Measurements from ENCODE around the gene GPC3. TPM values are rescaled to one million over a fixed set of nuclear protein-coding genes. Genes with fewer than 3 reads are reported as not detected.

GPC3 gene
- total RNA-seq, 1 donor from 2014 or later: 0.26 TPM

DNA sequence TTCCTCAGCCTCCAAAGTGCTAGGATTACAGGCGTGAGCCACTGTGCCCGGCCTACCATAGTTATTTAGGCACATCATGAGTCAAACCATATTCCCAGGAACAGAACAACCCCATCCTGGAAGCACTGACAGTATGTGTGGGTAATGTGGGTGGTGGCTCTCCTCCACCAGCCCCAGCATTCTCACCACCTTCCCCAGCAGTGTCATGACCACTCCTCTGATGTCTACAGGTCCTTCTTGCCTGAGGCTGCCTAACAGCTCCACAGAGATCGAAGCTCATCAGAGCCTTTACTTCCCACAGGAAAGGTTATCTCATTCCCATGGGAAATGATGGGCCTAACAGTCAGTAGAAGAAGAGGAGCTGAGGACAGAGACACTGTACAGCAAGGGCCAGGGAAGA is 440.6 kb downstream of the GPC3 start:
- FAIRE-seq (no peak), DNase-seq (ENCODE audit: low read depth) (peak; percentile 19)
- TF ChIP-seq, protein P1, sequence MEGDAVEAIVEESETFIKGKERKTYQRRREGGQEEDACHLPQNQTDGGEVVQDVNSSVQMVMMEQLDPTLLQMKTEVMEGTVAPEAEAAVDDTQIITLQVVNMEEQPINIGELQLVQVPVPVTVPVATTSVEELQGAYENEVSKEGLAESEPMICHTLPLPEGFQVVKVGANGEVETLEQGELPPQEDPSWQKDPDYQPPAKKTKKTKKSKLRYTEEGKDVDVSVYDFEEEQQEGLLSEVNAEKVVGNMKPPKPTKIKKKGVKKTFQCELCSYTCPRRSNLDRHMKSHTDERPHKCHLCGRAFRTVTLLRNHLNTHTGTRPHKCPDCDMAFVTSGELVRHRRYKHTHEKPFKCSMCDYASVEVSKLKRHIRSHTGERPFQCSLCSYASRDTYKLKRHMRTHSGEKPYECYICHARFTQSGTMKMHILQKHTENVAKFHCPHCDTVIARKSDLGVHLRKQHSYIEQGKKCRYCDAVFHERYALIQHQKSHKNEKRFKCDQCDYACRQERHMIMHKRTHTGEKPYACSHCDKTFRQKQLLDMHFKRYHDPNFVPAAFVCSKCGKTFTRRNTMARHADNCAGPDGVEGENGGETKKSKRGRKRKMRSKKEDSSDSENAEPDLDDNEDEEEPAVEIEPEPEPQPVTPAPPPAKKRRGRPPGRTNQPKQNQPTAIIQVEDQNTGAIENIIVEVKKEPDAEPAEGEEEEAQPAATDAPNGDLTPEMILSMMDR (IDR thresholded peaks at IDR 0.05; ENCODE audit: insufficient read depth, low read length, severe bottlenecking): no peak
- no peaks in the 10 kb centered on the region for H3K27me3 ChIP-seq (ENCODE audit: control insufficient read depth, insufficient read depth, low read length)
- H3K36me3 ChIP-seq (ENCODE audit: control insufficient read depth, insufficient read depth, low read length): no peaks in the 10 kb centered on the region
- H3K4me3 ChIP-seq (ENCODE audit: low read depth, low read length): no peak overlapping the region

DNA sequence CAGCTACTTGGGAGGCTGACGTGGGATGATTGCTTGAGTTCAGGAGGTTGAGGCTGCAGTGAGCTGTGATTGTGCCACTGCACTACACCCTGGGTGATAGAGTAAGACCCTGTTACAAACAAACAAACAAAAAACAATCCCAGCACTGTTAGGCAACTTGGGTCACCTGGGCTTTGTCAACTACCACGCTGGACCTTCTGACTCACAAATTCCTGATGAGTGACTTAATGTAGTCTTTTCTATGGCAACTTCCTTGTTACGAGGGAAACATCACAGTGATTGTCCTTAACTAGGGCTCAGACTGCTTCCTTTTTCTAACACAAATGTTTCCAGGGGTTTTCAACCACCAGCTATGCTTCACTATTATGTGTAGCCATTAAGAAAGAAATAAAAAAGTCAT is 441.3 kb downstream of the GPC3 start:
- peak; percentile 84 for FAIRE-seq
- no peaks in the 10 kb centered on the region for H3K27me3 ChIP-seq (ENCODE audit: control insufficient read depth, insufficient read depth, low read length)
- no peak overlapping the region for H3K4me3 ChIP-seq (ENCODE audit: low read depth, low read length)
- peak; percentile 89 for DNase-seq (ENCODE audit: low read depth)
- no peaks in the 10 kb centered on the region for H3K36me3 ChIP-seq (ENCODE audit: control insufficient read depth, insufficient read depth, low read length)
- TF ChIP-seq, protein P1 (IDR thresholded peaks at IDR 0.05; ENCODE audit: insufficient read depth, low read length, severe bottlenecking): no peak

DNA sequence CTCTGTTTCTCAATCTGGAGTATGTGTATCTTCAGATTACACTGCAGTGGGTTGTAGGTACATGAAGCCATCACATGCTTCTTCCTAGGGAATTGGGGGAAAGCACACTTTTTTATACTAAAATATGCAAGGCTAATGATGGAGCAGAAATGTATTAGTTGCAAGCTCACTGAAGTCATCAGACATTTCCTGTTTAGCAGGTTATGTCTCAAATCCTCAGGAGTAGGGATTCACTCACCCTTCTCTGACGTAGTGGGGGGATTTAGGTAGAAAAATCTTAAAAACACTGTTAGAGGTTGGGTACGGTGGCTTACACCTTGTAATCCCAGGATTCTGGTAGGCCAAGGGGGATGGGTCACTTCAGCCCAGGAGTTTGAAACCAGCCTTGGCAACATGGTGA is 441.7 kb downstream of the GPC3 start:
- H3K27me3 ChIP-seq (ENCODE audit: control insufficient read depth, insufficient read depth, low read length): no peaks in the 10 kb centered on the region

DNA sequence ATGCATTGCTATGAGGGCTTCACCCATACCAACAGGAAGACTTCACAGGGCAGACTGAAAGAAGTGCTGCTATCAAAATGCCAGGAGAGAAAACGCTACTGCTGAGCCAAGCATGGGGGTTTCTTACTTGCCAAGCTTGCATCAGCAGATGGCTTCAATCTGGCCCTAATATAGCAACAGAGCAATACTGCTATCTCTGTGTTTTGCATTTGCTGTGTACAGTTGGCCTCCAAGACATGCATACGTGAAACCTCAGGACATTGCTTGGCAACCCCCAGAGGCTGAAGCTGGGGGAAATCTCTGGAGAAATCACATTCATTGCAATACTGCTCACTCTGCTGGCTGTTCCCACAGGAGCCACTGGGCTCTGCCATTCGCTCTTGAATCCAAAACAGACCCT is 442.9 kb downstream of the GPC3 start:
- H3K36me3 ChIP-seq (ENCODE audit: control insufficient read depth, insufficient read depth, low read length): no peaks in the 10 kb centered on the region
- no peaks in the 10 kb centered on the region for H3K27me3 ChIP-seq (ENCODE audit: control insufficient read depth, insufficient read depth, low read length)
- TF ChIP-seq, protein P1 (IDR thresholded peaks at IDR 0.05; ENCODE audit: insufficient read depth, low read length, severe bottlenecking): no peak
- no peak for DNase-seq (ENCODE audit: low read depth)
- peak; percentile 60 for FAIRE-seq
- no peak overlapping the region for H3K4me3 ChIP-seq (ENCODE audit: low read depth, low read length)

More for the DNA sequence above, 441.7 kb downstream of the GPC3 start:
- H3K4me3 ChIP-seq (ENCODE audit: low read depth, low read length): no peak overlapping the region
- FAIRE-seq (no peak), DNase-seq (ENCODE audit: low read depth) (peak; percentile 72)
- TF ChIP-seq, protein P1 (IDR thresholded peaks at IDR 0.05; ENCODE audit: insufficient read depth, low read length, severe bottlenecking): no peak
- no peaks in the 10 kb centered on the region for H3K36me3 ChIP-seq (ENCODE audit: control insufficient read depth, insufficient read depth, low read length)

DNA sequence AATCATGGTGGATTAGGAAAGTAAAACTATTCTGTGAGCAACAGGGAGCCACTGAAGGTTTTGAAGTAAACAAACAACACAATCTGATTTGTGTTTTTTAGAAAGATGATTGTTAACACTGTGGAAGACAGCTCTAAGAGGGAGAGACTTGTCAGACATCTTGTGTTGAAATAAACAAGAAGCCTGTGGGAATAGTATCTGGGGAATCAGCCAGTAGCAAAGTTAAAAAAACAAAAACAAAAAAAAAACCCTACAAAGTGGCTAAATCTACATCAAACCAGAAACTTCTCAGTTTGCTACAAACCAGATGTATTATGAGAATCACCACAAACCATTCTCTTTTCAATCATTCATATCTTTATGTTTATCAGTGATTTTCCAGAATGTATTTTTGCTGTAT is 444.4 kb downstream of the GPC3 start:
- Histone ChIP-seq H3K4me3 (ENCODE audit: low read depth, low read length) (no peak overlapping the region), H3K36me3 (ENCODE audit: control insufficient read depth, insufficient read depth, low read length) (no peaks in the 10 kb centered on the region), H3K27me3 (ENCODE audit: control insufficient read depth, insufficient read depth, low read length) (no peaks in the 10 kb centered on the region)
- FAIRE-seq (no peak), DNase-seq (ENCODE audit: low read depth) (no peak)
- TF ChIP-seq, protein P1 (IDR thresholded peaks at IDR 0.05; ENCODE audit: insufficient read depth, low read length, severe bottlenecking): no peak

DNA sequence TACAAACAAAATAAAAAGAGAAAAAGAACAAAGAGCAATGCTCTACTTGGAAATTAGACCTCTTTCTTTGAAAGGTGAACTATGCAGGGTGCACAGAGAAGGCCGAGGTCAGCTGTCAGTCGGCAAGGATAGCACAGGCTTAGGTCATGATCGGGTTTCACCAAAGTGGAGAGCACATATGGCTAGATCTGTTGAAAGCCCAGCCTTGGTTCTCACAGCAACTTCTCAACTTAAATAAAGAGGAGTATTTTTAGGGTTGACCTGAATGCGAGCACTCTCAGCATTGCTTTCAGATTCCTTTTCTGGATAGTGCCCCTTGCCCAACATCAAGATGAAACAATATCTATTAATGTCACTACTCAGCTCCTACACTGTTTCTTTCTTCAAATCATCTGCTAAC is 447.2 kb downstream of the GPC3 start:
- TF ChIP-seq, protein P1 (IDR thresholded peaks at IDR 0.05; ENCODE audit: insufficient read depth, low read length, severe bottlenecking): no peak
- H3K36me3 ChIP-seq (ENCODE audit: control insufficient read depth, insufficient read depth, low read length): no peaks in the 10 kb centered on the region
- FAIRE-seq (no peak), DNase-seq (ENCODE audit: low read depth) (no peak)
- H3K4me3 ChIP-seq (ENCODE audit: low read depth, low read length): no peak overlapping the region
- no peaks in the 10 kb centered on the region for H3K27me3 ChIP-seq (ENCODE audit: control insufficient read depth, insufficient read depth, low read length)

Measured in bronchial epithelial cell (primary cell).